K562 (cell line): ENCODE results near the gene TRIM24. TPM values are rescaled to one million over a fixed set of nuclear protein-coding genes. Genes with fewer than 3 reads are reported as not detected.

Experiments used
- ATAC-seq: fragments of 200-7000 bp; cut with Tn5 transposase; 3 replicates; pipeline ENCODE4 v1.9.1; 2020; ENCODE audit warnings: moderate library complexity
- BruUV-seq: library from RNA; stranded (reverse); fragments of 400-500 nt; replicated peaks from 2 replicates; lab custom pipeline; 2021; lab: Mats Ljungman, UMichigan
- CTCF ChIA-PET: fragments of 300-600 bp; formaldehyde crosslinking; extraction: SDS; loops from one replicate; lab custom pipeline; 2021; ENCODE audit warnings: low intra/inter-chr PET ratio; lab: Yijun Ruan, JAX
- POLR2A ChIA-PET: fragments of 300-600, 350-650 bp; sonication (Branson Sonifier 250); formaldehyde crosslinking; extraction: SDS; loops from one replicate; lab custom pipeline; 2021; ENCODE audit warnings: antibody characterized with exemption, inconsistent platforms; lab: Yijun Ruan, JAX
- DNase-seq, 4 experiments: peaks; one replicate each; pipeline versions ENCODE4 v3.0.0 to v3.0.0-alpha.2; 2011 to 2018; ENCODE audit warnings: low spot score in 3 of 4, mixed read lengths in 3 of 4; ENCODE audit errors: extremely low read depth in 1 of 4
- FAIRE-seq: peaks from 2 replicates; lab custom pipeline; 2011; peaks lifted over from hg19 to GRCh38; lab: Jason Lieb, UNC
- H2AFZ ChIP-seq: 2 replicates; pipeline ENCODE4 v1.6.0; 2011; ENCODE audit warnings: low read depth, low read length, control low read depth, inconsistent platforms
- H3K27ac ChIP-seq: fragments of 200-600 bp; 3 replicates; pipeline ENCODE4 v1.8.0; 2011; ENCODE audit warnings: low read depth, mild to moderate bottlenecking, control low read depth, inconsistent platforms, low read length, moderate library complexity, mixed read lengths; ENCODE audit errors: extremely low read depth
- H3K27me3 ChIP-seq, 2 experiments: fragments of 300-600 bp in 1 of 2; 2 replicates in 1 of 2; 3 replicates in 1 of 2; pipeline versions ENCODE4 v1.6.0 to v1.8.0; 2011; ENCODE audit warnings: inconsistent platforms in 2 of 2, low read length in 2 of 2, mild to moderate bottlenecking in 1 of 2, mixed read lengths in 1 of 2, moderate library complexity in 1 of 2; ENCODE audit not compliant: control insufficient read depth in 2 of 2, insufficient read depth in 2 of 2
- H3K36me3 ChIP-seq: fragments of 300-600 bp; 3 replicates; pipeline ENCODE4 v1.8.0; 2011; ENCODE audit warnings: mild to moderate bottlenecking, low read length, inconsistent platforms; ENCODE audit not compliant: control insufficient read depth, insufficient read depth
- H3K4me1 ChIP-seq, 2 experiments: fragments of 200-600 bp in 1 of 2; replicated peaks in 1 of 2; 2 replicates in 1 of 2; 3 replicates in 1 of 2; pipeline versions ENCODE4 v1.5.1 to v1.8.0; 2011; ENCODE audit warnings: inconsistent platforms in 2 of 2, low read length in 2 of 2, mild to moderate bottlenecking in 1 of 2, mixed read lengths in 1 of 2, moderate library complexity in 1 of 2; ENCODE audit not compliant: control insufficient read depth in 2 of 2, insufficient read depth in 2 of 2
- H3K4me2 ChIP-seq: 2 replicates; pipeline ENCODE4 v1.6.1; 2011; ENCODE audit warnings: low read length, control low read depth, inconsistent platforms, mixed read lengths; ENCODE audit not compliant: insufficient read depth
- H3K4me3 ChIP-seq: fragments of 200-600 bp; sonication (generic), shearing (Covaris generic); 2 replicates; pipeline ENCODE4 v1.5.1; 2016; ENCODE audit warnings: control low read depth, inconsistent platforms
- H3K79me2 ChIP-seq: fragments of 200-600 bp; 3 replicates; pipeline ENCODE4 v1.8.0; 2011; ENCODE audit warnings: low read length, inconsistent platforms; ENCODE audit not compliant: control insufficient read depth, insufficient read depth
- H3K9ac ChIP-seq, 2 experiments: 2 replicates each; pipeline versions ENCODE4 v1.6.0 to v1.6.1; 2011; ENCODE audit warnings: low read depth in 2 of 2, low read length in 2 of 2, control low read depth in 1 of 2, inconsistent platforms in 1 of 2, mild to moderate bottlenecking in 1 of 2, mixed read lengths in 1 of 2; ENCODE audit not compliant: insufficient read depth in 1 of 2
- H3K9me1 ChIP-seq: one replicate; pipeline ENCODE4 v1.6.0; 2011; ENCODE audit warnings: inconsistent platforms, mild to moderate bottlenecking, low read length, moderate library complexity; ENCODE audit not compliant: control insufficient read depth, insufficient read depth
- H3K9me3 ChIP-seq: replicated peaks from 2 replicates; pipeline ENCODE4 v1.5.1; 2011; ENCODE audit warnings: low read depth, low read length, inconsistent platforms; ENCODE audit not compliant: control insufficient read depth, insufficient read depth
- H4K20me1 ChIP-seq: replicated peaks from 2 replicates; pipeline ENCODE4 v1.6.1; 2011; ENCODE audit warnings: low read length, inconsistent platforms, mixed read lengths; ENCODE audit not compliant: control insufficient read depth, insufficient read depth
- ADNP ChIP-seq: fragments of 200-800 bp; sonication (Bioruptor generic); IDR thresholded peaks from 2 replicates; pipeline ENCODE4 v1.6.1; 2016; ENCODE audit warnings: missing genetic modification characterization, missing compliant biosample characterization
- E2F3 ChIP-seq: fragments of 250-450 bp; sonication (Bioruptor Pico); IDR thresholded peaks from 2 replicates; pipeline ENCODE4 v1.4.0; 2020; ENCODE audit warnings: mild to moderate bottlenecking
- ETV5 ChIP-seq: sonication (generic); formaldehyde crosslinking; IDR thresholded peaks from 2 replicates; pipeline ENCODE4 v1.4.0; 2020; ENCODE audit warnings: low read depth, mild to moderate bottlenecking, missing genetic modification reagents
- MAFF ChIP-seq: IDR thresholded peaks from 2 replicates; pipeline ENCODE4 v1.6.1; 2012; ENCODE audit warnings: low read length, improper control_type of control experiment
- NFXL1 ChIP-seq: fragments of 450-650 bp; formaldehyde crosslinking; IDR thresholded peaks from 2 replicates; pipeline ENCODE4 v1.4.0; 2021; ENCODE audit warnings: mild to moderate bottlenecking
- SMARCB1 ChIP-seq: IDR thresholded peaks from 2 replicates; pipeline ENCODE4 v1.6.1; 2011; ENCODE audit warnings: improper control_type of control experiment, low read depth; ENCODE audit not compliant: insufficient read length
- ZFP36 ChIP-seq: fragments of 150-350 bp; IDR thresholded peaks from 2 replicates; pipeline ENCODE4 v1.6.1; 2018; ENCODE audit warnings: low read length, low read depth; ENCODE audit not compliant: partially characterized antibody
- ZNF12 ChIP-seq: sonication (generic); formaldehyde crosslinking; IDR thresholded peaks from 2 replicates; pipeline ENCODE4 v1.4.0; 2020; ENCODE audit warnings: mild to moderate bottlenecking, missing genetic modification reagents
- ZNF76 ChIP-seq: fragments of 250-450 bp; sonication (Bioruptor Pico); IDR thresholded peaks from 2 replicates; pipeline ENCODE4 v1.4.0; 2020; ENCODE audit warnings: mild to moderate bottlenecking, moderate library complexity, borderline replicate concordance
- WGBS: fragments of 100-300 bp; shearing (Covaris generic); methylation state at CpG from one replicate; pipeline ENCODE4 v1.1.6; 2016; ENCODE audit warnings: low coverage, mixed read lengths; ENCODE audit not compliant: insufficient coverage; ENCODE audit errors: missing lambda C conversion rate; 5-methylcytosine and 5-hydroxymethylcytosine counted together
- in situ Hi-C: fragments of 300-500 bp; cut with MboI; formaldehyde crosslinking; loops from 4 replicates; pipeline ENCODE4 v1.15.0; 2018; ENCODE audit warnings: inconsistent platforms, mixed read lengths
- intact Hi-C: fragments of 100-400 bp; cut with micrococcal nuclease; formaldehyde crosslinking; loops from 2 replicates; pipeline ENCODE4 v1.14.2; 2022
- polyA plus RNA-seq, 8 experiments: library from polyadenylated mRNA; depleted of rRNA in 4 of 8; stranded (reverse) in 5 of 8; unstranded in 3 of 8; fragments of >200 nt; fragmentation: Nextera tagmentation in 2 of 8; fragmentation: Illumina TruSeq in 1 of 8; extraction: Ambion mirVana in 2 of 8; extraction: Trizol in 1 of 8; gene quantifications; 2 replicates each; pipeline versions ENCODE4 v1.2.1 to v1.2.3, GENCODE V29; 2011 to 2014; ENCODE audit warnings: inconsistent platforms in 1 of 8, missing spikeins in 1 of 8
- total RNA-seq, 7 experiments: library from RNA; depleted of rRNA in 6 of 7; stranded (reverse); fragments of >200 nt in 6 of 7; fragmentation: Illumina TruSeq in 2 of 7; extraction: Trizol in 2 of 7; gene quantifications; 2 replicates each; pipeline versions ENCODE4 v1.2.1 to v1.2.3, GENCODE V29; 2011 to 2021; ENCODE audit warnings: low replicate concordance in 1 of 7

TRIM24 gene
- total and polyA plus RNA-seq, 9 of the 15 experiments (the other 6 are each of a cell fraction or from before 2014, with no cell fraction given) = 13.4 to 74.0 (median 41.7) TPM

GRCh38 chr7:138546829-138547228 lies 86.8 kb downstream of the TRIM24 start:
- WGBS = 96% methylated on average over 2 of the region's 2 CpGs

DNA sequence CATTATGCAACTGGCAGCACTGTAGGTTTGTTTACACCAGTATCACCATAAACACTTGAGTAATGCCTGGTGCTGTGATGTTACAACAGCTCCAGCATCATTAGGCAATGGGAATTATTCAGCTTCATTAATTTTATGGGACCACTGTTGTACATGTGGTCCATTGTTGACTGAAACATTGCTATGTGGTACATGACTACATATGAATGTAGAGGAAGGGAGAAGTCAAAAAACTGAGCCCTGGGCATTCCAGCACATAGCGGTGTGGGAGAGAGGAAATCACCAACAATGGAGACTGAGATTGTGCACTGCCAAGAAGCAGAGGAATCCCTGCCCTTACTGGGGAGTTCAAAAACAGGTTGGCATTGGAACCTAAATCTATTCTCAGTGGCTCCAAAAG lies 89.0 kb downstream of the TRIM24 start:
- CTCF ChIA-PET = no interaction called here
- WGBS = 92% methylated on average over 1 of the region's 1 CpG
- ATAC-seq = no peak
- TF ChIP-seq NFXL1 (CRISPR knock-in tag) = no peak
- no peak for TF ChIP-seq ZFP36
- no peak for TF ChIP-seq SMARCB1
- no peak for TF ChIP-seq ZNF76
- no peak for TF ChIP-seq E2F3 (CRISPR knock-in tag)
- TF ChIP-seq ZNF12 = no peak
- TF ChIP-seq ADNP (tag) = no peak
- BruUV-seq = no TSS peak
- H3K27ac ChIP-seq = no peak overlapping the region
- H3K27me3 ChIP-seq = no peaks in the 10 kb centered on the region
- intact Hi-C loops = no loop called here
- H3K4me1 ChIP-seq = no peaks in the 10 kb centered on the region
- no peak overlapping the region for H3K4me3 ChIP-seq
- in situ Hi-C loops = no loop called here
- no peak for DNase-seq
- no peak overlapping the region for H3K4me2 ChIP-seq
- H3K36me3 ChIP-seq = peaks cover 86% of the 10 kb centered on the region
- no peak overlapping the region for H3K9ac ChIP-seq
- H3K79me2 ChIP-seq = 0 out of 3 replicates have a peak, but pooled peaks cover under 1% of the 10 kb centered on the region
- no peaks in the 10 kb centered on the region for H3K9me3 ChIP-seq
- POLR2A ChIA-PET = no interaction called here
- H4K20me1 ChIP-seq = no peaks in the 10 kb centered on the region
- no peak overlapping the region for H2AFZ ChIP-seq
- H3K9me1 ChIP-seq = no peaks in the 10 kb centered on the region
- FAIRE-seq = no peak

More at GRCh38 chr7:138546829-138547228, 86.8 kb downstream of the TRIM24 start:
- no peak overlapping the region for H3K27ac ChIP-seq
- H3K9ac ChIP-seq = no peak overlapping the region
- intact Hi-C loops (no loop called here), in situ Hi-C loops (no loop called here)
- peaks cover 81% of the 10 kb centered on the region for H3K36me3 ChIP-seq
- H3K4me1 ChIP-seq = no peaks in the 10 kb centered on the region
- CTCF ChIA-PET = no interaction called here
- H3K27me3 ChIP-seq = no peaks in the 10 kb centered on the region
- DNase-seq = no peak
- no peak overlapping the region for H2AFZ ChIP-seq
- TF ChIP-seq MAFF (no peak), ETV5 (CRISPR knock-in tag) (no peak)
- no TSS peak for BruUV-seq
- no peak overlapping the region for H3K4me2 ChIP-seq
- no peaks in the 10 kb centered on the region for H4K20me1 ChIP-seq
- H3K9me3 ChIP-seq = no peaks in the 10 kb centered on the region
- POLR2A ChIA-PET = no interaction called here
- no peak for ATAC-seq
- no peak for FAIRE-seq
- no peak overlapping the region for H3K4me3 ChIP-seq
- H3K9me1 ChIP-seq = no peaks in the 10 kb centered on the region
- peaks cover 5% of the 10 kb centered on the region; the same call in 1 of the 3 replicates for H3K79me2 ChIP-seq
